Measurements from ENCODE around the gene PDCD6IP. TPM values are rescaled to one million over a fixed set of nuclear protein-coding genes. Genes with fewer than 3 reads are reported as not detected.

The PDCD6IP gene
- total RNA-seq, 2 experiments from 2014 or later: 180 to 196 TPM

Other genes with a start within 250 kb of the PDCD6IP start
- 10 to 100 TPM; 47.6 to 49.4 TPM for gene CLASP2, start 80.4 kb upstream of the PDCD6IP start, total RNA-seq